Measurements from ENCODE around the gene NBEA.
"Not testable (repeated sequence)": the region's sequence is repeated elsewhere in the genome, so short reads cannot be mapped to it uniquely, and the experiment has no call there.

The NBEA gene, protein sequence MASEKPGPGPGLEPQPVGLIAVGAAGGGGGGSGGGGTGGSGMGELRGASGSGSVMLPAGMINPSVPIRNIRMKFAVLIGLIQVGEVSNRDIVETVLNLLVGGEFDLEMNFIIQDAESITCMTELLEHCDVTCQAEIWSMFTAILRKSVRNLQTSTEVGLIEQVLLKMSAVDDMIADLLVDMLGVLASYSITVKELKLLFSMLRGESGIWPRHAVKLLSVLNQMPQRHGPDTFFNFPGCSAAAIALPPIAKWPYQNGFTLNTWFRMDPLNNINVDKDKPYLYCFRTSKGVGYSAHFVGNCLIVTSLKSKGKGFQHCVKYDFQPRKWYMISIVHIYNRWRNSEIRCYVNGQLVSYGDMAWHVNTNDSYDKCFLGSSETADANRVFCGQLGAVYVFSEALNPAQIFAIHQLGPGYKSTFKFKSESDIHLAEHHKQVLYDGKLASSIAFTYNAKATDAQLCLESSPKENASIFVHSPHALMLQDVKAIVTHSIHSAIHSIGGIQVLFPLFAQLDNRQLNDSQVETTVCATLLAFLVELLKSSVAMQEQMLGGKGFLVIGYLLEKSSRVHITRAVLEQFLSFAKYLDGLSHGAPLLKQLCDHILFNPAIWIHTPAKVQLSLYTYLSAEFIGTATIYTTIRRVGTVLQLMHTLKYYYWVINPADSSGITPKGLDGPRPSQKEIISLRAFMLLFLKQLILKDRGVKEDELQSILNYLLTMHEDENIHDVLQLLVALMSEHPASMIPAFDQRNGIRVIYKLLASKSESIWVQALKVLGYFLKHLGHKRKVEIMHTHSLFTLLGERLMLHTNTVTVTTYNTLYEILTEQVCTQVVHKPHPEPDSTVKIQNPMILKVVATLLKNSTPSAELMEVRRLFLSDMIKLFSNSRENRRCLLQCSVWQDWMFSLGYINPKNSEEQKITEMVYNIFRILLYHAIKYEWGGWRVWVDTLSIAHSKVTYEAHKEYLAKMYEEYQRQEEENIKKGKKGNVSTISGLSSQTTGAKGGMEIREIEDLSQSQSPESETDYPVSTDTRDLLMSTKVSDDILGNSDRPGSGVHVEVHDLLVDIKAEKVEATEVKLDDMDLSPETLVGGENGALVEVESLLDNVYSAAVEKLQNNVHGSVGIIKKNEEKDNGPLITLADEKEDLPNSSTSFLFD (N-terminal part only)

DNA sequence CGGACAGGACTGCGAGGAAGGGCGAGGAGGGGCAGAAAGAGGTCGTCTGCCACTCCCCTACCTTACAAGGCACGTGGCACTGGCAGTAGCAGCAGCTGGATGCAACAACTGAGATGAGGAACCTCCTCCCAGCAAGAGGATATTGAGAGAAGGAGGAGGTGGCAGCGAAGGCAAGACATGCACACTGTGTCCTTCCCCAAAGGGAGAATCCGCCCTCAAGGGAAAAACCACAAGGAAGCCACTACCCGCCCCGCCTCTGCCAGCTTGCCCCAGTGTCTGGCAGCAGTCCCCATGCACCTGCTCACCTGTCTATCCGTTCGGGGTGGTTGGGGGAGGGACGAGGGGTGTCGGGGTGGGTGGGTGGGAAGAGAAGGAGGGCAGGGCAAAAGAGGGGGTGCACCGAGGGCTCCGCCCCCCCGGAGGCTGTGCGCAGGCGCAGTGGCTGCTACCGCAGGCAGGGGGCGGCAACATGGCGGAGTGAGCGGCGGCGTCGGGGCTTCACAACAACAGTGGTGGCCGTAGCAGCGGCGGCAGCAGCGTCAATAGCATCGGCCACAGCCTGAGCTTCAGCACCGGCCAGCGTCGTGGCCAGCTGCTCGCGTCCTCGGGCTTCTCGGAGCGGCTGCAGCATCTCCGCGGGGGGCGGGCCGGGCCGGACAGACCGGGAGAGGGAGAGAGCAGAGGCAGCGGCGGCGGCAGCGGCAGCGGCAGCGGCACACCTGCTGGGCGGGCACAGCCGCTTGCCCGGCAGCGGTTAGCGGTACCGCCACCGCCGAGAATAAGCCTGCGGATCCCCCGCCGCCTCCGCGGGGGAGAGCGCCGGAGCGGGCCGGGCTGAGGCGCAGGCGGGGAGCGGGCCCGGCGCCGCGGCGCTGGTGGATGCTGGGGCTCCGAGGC, at the start of gene NBEA:
Gene NBEA, plus strand, starts transcription at position 436 of the 897 bp plus-strand sequence. CDS start 551 bp downstream, outside the sequence.
- peak; percentile 92 for DNase-seq

DNA sequence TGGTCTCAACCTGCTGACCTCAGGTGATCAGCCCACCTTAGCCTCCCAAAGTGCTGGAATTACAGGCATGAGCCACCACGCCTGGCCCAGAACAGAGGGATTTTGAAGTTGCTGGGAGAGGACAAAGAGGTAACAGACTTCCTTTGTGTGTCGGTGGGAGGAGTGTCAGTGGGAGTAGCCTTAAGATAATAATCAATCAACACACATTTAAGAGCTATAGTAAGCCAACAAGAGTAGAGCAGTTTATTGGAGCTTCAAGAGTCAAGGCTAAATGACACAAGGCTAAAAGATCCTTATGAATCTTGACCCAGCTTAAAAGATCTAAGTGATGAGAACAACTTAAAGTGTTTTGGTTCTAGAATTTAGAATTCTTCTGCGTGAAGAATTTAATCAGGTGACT, 47.3 kb upstream of the NBEA start:
- no peak for DNase-seq

DNA sequence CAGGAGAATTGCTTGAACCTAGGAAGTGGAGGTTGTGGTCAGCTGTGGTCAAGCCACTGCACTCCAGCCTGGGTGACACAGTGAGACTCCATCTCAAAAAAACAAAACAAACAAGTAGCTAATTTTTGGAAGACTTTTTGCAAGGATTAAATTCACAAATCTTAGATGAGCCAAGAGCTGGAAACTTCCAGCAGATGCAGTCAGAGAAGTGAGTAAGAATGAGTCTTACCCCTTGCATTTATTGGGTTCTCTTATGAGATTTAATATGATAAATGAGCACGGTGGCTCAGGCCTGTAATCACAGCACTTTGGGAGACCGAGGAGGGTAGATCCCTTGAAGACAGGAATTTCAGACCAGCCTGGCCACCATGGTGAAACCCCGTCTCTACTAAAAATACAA, 44.9 kb upstream of the NBEA start:
- no peak for DNase-seq

DNA sequence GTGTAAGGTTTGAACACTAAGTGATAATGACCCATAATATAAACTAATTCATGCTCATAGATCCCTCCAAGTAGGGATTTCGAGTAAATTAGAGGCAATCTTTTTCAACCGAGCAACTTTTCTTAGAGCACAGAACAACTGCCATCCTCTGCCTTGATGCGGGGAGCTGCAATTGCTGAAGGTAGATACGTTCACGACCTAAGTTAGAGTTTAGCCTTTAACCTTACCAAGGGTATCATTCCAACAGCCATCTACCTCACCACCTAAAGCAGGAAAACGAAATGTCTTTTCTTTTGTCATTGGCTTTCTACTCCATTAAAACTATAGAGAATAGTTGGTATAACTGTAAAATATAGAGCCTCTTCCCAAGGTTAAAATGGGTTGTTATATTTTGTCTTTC, 42.2 kb upstream of the NBEA start:
- DNase-seq, result no peak

DNA sequence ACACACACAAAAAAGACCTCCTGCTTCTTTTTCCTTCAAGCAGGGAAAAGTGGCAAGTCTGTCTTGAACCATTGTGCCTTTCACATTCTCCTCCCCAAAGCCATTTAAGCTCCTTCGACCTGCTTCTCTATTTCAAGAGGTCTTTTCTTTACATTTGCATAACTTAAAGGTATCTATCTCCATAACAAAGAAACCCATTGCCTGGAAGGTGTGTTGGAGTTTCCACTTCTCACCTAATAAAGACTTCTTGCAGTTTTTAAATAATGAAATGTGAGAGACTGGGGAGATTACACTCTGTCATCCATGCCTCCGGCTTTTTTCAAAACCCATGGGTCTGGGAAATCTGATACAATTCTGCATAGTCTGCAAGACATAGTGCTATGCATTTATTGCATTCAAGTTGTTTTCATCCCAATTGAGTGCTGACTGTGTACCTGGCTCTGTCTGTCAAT, 41.8 kb upstream of the NBEA start:
- DNase-seq, result no peak

DNA sequence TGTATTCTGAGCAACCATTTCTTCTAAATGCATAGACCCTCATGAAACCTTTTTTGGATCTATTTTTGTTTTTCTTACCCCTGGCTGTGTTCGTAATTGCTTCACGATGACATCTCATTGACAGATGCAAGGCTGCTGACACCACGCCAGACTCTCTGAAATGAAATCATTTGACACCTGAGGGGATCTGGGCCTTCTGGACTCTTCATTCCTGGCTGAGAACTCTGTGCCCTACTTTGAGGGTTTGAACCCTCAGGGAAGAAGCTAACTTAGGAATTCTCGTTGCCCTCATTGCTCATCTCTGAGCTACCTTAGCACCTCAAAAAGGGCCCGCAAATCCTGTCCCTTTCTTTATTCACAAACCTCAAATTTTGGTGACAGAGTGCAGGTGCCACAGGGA, 40.5 kb upstream of the NBEA start:
- DNase-seq, result no peak

DNA sequence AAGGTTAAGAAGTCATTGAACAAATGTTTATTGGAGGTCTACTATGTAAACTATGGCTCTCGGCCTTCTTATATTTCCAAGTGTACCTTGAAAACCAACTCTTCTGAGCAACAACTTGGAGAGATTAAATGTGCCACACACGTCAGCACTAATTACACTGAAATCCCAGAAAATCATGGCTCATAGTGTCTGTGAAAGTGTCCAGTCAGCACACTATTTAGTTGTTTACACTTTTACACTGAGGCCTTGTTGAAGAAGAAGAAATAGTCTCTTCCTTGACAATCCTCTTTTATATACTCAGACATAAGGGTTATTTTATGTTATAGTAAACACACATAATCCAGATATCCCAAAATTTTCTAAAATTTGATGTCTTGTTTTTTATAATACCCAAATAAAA, 30.9 kb upstream of the NBEA start:
- no peak for DNase-seq

DNA sequence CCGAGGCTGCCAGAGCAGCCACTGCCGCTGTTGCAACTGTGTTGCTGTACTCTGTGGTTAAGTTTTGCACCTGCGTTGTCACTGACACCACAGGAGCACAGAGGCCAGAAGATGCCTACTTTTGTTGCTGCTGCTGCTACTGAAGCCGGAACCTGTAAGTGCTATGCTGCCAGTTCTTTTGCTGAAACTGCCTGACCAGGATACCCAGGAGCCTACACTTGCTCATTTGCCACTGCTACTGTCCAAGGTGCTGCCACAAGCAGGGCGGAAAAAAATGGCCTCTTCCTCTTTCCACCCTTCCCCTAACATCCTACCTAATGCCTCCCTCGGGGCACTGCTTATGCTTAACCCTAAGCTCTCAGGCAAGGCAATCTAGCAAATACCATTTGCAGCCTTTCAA, 29.0 kb upstream of the NBEA start:
- DNase-seq, result no peak

DNA sequence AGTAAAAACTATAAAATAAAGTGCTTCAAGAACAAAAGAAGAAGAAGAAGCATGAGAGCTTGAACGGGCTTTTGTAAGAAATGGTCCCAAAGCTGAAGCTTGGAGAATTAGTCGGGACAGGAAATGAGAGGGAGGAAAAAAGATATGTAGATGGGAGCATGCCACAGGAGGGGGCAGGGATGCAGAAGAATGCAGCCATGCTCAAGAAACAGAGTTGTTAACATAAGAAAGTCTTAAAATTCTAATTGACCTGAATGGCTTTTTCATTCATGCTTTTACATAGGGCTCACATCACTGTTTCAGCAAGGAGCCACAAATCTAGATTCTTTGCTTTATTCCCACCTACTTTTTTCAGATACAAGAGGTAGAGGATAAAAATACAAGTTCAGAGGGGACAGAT, 27.7 kb upstream of the NBEA start:
- DNase-seq, result no peak

DNA sequence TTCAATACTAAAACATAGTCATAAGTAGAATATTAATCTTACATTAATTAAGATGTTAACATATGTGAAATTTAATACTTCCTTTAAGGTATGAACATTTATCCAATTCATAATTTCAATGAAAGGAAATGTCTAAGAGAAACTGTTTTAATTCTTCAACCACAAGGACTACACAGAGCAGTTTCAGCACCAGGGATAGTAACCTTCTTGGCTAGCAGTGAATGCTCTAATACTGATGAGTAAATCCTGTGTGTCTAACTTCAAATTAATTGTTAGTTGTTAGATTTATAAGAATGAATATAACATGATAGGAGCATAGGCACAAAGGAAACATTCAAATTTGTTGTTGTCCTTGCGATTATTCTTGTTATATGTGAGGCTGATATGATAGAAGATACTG, 15.6 kb upstream of the NBEA start:
- DNase-seq, result no peak

DNA sequence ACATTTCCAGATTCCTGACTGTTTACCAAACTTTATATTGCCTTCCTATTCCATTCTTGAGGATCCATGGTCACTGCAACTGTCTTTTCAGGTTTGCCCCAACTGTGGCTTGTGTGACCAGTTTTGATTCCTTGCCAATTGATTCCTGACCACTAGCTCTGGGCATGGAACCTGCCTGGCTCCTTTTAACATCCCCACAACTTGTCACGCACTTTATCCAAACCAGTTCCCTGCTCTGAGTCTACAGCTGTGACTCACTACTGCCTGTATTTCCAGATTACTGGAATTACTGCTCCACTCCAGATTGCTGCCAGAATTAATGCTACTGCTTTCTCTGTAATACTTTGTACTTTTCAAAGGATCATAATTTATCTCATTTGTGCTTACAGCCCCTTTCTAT, 13.4 kb upstream of the NBEA start:
- not testable (repeated sequence) for DNase-seq

DNA sequence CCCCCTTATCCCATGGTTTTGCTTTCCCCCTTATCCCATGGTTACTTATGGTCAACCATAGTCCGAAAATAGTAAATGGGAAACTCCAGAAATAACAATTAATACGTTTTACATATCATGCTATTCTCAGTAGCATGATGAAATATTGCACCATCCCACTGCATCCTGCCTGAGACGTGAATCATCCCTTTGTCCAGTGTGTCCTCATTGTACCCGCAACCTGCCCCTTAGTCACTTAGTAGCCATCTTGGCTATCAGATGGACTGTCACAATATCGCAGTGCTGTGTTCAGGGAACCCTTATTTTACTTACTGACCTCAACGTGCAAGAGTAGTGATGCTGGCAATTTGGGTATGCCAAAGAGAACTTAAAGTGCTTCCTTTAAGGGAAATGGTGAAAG, 10.5 kb upstream of the NBEA start:
- DNase-seq, result no peak

DNA sequence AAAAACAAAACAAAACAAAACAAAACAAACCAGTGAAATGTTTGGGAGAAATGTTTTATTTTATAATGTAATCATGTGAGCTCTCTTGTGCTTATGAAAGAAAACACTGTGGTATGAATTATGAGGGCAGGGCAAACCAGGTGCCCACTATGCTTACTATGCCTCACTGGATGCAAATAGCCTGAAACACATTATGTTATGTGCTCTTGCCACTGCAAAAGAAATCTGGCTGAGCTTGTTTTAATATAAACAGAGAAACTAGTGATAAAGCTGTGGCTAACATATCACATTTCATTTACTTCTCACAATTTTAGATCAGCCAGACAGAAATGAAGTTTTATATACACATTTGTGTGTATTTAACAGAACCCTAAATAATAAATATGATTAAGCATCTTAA, 8.7 kb upstream of the NBEA start:
- DNase-seq, result no peak

DNA sequence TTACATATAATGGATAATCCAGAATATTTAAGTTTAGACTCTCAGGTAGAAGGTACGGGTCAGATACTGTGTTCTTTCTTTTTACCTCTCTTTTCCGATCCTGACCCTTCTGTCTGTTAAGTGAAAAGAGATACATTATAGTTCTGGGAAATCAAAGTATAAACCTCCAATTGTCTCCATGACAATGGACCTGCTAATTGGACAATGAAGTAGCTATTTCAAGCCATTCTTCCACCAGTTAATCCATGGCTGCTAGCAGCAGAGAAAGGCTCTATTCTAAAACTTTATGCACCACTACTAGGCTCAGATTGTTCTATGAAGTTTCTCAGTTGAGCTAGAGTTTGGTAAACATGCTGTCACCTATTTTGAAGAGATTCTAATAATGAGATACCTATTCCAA, 8.3 kb upstream of the NBEA start:
- no peak for DNase-seq

DNA sequence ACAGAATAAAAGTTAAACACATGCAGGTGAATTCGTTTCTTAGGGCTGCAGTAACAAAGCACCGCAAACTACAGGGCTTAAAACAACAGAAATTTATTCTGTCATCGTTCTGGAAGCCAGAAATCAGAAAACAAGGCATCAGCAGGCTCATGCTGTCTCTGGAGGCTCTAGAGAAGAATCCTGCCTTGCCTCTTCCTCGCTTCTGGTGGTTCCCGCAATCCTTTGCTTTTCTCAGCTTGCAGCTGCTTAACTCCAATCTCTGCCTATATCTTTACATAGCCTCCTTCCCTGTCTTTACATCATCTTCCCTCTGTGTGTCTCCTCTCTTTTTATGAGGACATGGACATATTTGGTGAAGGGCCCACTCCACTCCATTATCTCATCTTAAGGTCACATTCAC, 6.2 kb upstream of the NBEA start:
- no peak for DNase-seq

DNA sequence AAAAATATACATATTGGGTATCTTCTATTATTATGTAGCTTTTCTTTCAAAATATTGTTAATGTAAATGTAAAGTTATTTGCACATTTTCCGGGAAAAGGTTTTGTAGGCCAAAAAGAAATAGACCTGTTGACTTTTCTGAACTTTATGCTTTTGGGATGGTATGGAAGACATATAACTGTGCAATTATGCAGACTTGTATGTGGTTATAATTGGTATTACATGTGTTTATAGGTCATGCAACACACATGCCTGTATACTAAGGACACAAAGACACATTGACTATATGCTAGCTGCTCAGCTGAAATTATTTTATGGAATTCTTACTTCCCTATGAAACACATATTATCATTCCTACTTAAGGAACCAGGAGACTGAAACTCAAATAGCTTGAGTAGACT, 2.3 kb upstream of the NBEA start:
- no peak for DNase-seq

DNA sequence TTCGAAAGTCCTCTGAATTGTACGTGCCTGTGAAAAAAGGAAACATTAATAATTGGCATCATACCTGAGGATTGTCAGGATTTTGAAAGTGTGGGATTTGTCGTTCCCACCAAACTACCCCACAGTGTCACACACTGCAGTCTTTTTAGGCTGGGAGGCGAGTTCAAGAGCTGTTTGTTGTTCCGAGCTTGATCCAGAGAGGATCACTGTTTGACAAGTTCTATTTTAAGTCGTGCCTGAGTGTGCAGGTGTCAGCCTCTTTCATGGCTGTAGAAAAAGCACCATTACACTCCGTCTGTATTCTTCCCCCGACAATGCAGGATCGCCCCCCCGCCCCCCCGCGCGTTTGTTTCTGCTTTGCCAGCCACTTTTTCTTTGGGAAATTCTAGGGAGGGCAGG, 635 bp upstream of the NBEA start:
- no peak for DNase-seq

DNA sequence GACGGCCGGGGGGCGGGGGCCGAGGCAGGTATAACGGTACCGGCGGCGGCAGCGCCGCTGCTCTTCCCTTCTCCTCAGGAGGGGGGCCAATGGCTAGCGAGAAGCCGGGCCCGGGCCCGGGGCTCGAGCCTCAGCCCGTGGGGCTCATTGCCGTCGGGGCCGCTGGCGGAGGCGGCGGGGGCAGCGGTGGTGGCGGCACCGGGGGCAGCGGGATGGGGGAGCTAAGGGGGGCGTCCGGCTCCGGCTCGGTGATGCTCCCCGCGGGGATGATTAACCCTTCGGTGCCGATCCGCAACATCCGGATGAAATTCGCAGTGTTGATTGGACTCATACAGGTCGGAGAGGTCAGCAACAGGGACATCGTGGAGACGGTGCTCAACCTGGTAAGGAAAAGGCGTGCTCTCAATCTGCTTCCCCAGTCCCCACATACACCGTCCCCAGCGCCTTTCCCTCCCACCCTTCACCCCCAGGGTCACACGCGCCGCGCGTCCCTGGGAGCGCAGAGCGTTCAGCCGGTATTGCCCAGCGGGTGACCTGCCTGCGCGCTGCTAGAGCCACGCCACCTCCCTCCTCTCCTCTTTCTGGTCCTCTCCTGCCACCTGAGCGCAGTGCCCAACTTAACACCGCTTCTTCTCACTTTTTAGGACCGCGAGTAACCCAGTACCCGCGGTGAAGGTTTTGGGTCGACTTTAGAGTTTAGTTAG, 814 bp downstream of the NBEA start:
- DNase-seq, result peak; percentile 13

DNA sequence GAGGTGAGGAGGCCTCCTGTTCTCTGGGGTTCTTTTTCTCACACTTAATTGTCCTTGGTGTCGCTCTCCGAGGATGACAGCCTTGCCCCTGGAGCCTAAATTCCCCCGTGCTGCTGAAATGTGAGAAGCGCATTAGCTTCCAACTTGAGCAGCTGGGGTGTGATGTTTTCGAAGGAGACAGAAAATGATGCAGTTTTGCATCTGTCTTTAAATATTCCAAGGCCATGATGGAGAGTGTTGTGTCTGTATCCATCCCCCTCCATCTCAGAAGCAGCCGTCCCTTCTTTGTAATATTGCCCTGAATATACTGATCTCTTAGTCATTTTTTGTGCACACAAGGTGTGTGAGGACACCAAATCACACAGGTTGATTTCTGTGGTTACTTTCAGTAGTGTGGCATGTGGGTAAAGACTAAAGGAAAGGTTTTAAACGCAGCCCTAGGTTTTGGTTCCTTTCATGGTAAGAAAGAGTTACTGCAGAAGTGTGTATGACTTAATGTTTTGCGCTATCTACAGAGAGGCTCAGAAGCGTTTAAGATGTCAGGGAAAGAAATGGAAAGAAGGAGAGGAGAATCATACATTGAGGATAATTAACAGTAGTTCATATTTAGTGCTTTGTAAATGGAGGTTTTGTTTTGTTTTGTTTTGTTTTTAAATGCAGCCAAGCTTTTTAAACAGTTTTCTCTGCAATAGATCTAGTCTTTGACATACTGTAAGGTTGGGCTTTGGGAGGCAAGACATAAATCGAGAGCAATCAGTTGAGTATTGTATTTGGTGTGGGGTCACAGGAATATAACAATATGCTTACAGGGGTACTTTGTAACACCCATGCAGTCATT, 1.6 kb downstream of the NBEA start:
- DNase-seq, result peak; percentile 20

DNA sequence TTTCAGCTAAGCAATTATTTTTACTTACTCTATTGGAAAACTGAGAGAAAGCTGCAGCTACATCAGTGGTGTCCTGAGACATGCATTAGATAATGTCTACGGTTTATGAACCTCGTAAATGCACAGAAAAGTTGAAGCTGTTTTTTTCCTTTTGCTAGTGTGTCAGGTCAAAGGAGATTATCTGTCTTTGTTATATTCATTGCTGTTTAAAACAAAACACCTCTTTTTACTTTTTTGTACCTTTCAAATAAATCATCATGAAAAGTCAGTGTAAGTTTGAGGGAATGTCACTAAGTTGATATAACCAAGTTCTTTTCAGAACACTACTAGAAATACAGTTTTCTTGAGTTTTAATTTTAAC, 2.2 kb downstream of the NBEA start:
- no peak for DNase-seq

DNA sequence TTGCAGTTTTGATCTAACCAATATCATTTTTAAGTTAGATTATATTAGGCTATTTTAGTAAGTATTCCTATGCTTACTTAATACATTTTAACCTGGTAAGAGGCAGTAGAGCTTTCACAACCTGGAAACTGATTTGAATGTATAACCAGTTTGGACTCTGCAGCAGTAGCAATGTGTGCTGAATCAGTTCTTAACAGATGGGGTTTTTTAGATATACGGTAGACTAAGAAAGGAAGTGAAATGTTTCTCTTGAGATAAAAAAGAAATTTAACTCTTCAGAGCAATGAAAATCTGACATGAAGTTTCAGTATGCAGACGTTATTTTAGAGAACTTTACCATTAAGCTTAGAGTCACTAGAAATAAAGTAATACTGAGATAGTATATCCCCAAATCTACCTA, 2.7 kb downstream of the NBEA start:
- DNase-seq, result no peak

Measured in NCI-H2227 treated with DMSO at 0.1 percent for 48 hours (cell line).